ENCODE measurements around the gene TENM3. TPM values are rescaled to one million over a fixed set of nuclear protein-coding genes. Genes with fewer than 3 reads are reported as not detected.

The TENM3 gene
- total RNA-seq, 1 experiment from 2014 or later: 57.4 TPM

DNA sequence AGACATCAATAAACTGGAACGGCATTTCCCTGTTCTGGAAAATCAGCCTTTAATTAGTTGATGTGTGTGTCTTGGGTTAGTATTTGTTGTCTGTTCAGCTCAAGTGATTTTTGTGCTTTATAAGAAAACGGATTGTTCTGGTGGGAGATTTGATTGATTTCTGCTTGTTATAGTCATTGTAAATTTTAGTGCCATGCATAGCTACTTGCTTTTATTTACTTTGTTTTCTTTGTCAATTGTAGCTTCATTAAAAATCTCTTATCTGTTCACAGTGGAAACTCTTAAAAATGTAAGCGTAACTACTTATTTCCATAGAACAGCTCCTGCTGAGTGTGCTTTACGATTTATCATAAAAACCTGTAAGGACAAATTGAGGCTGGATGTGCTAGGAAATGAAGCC lies 253.2 kb downstream of the TENM3 start:
- H3K27ac ChIP-seq: no peak overlapping the region
- no peak overlapping the region for H3K4me3 ChIP-seq
- no peaks in the 10 kb centered on the region for H3K27me3 ChIP-seq
- no peak for DNase-seq
- H3K9me3 ChIP-seq (replicated peaks): no peaks in the 10 kb centered on the region
- no peaks in the 10 kb centered on the region for H3K36me3 ChIP-seq
- peaks cover 15% of the 10 kb centered on the region for H3K4me1 ChIP-seq

DNA sequence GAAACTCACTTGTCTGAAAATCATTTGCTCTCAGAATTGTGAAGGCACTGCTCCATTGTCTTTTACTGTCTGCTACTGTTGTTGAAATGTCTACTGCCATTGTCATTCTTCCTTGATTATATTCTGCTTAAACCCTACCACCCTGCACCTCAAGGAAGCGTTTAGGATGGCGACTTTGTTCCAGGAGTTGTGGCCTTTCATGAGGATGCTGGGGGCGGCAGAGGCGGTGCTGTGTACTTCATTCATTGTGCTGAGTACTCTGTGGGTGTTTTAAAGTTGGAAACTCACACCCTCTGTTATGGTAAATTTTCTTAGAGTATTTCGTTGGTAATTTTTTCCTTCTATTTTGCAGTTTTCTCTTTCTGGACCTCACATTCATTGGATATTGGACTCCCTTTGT lies 258.9 kb downstream of the TENM3 start:
- Histone ChIP-seq H3K4me1 (no peaks in the 10 kb centered on the region), H3K4me3 (no peak overlapping the region), H3K36me3 (no peaks in the 10 kb centered on the region), H3K9me3 (replicated peaks) (no peaks in the 10 kb centered on the region), H3K27me3 (no peaks in the 10 kb centered on the region), H3K27ac (no peak overlapping the region)
- no peak for DNase-seq

DNA sequence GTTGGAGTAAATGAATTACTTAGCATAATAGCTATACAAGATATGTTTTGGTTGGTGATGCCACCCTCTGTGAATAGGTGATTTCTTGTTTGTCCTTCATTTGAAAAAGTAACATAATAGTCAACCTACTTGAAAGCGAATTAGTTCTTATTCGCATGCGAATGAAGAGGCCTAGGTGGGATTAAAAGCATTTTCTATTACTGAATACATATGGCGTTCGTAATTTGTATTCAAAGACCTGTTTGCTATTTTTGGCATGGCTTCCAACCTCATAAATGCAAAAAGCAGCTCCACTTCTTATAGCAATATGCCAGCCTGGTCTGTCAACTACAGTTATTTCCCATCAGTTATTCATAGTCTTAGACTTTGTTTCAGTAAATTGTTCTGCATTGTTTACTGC lies 261.3 kb downstream of the TENM3 start:
- Histone ChIP-seq H3K4me1 (no peaks in the 10 kb centered on the region), H3K36me3 (no peaks in the 10 kb centered on the region), H3K27me3 (no peaks in the 10 kb centered on the region), H3K27ac (no peak overlapping the region), H3K9me3 (replicated peaks) (no peaks in the 10 kb centered on the region), H3K4me3 (no peak overlapping the region)
- DNase-seq: no peak

DNA sequence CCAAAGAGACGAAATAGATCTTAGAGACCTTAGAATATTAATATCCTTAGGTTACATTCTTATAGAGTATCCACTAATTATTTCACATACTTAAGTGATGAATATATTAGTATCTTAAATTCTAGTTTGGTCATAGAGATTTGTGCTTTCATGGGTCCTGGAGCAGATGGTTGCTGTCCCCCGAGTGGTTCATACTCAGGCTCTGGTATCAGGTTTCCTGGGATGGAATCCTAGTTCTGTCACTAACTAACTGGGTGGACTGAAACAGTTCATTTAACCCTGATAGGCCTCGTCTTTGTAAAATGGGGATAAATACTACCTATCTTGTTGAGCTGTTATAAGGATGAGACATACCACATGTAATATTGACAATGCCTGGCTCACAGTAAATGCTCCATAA lies 264.6 kb downstream of the TENM3 start:
- Histone ChIP-seq H3K4me3 (no peak overlapping the region), H3K36me3 (no peaks in the 10 kb centered on the region), H3K9me3 (replicated peaks) (no peaks in the 10 kb centered on the region), H3K27ac (no peak overlapping the region), H3K4me1 (no peaks in the 10 kb centered on the region), H3K27me3 (no peaks in the 10 kb centered on the region)
- DNase-seq: peak; percentile 5 to 37

DNA sequence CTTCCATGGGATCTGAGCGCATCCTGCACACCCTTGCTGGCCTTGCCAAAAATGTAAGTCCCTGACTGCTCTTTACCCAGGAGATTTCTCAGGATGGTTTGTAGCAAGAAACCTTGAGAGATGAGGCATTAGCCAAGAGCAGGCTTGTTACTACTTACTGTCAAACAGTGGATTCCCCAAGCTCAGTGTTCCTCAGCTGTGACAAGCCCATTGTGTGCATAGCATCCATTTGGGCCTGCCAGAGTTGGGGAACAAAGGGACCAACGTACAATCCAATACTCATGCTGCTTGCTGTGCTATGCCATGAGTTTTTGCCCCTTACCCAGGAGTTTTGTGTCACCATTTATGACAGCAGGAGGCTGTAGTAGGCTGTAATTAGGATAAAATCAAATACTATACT lies 267.6 kb downstream of the TENM3 start:
- DNase-seq: no peak
- Histone ChIP-seq H3K4me1 (no peaks in the 10 kb centered on the region), H3K27ac (no peak overlapping the region), H3K4me3 (no peak overlapping the region), H3K27me3 (no peaks in the 10 kb centered on the region), H3K36me3 (no peaks in the 10 kb centered on the region), H3K9me3 (replicated peaks) (no peaks in the 10 kb centered on the region)

DNA sequence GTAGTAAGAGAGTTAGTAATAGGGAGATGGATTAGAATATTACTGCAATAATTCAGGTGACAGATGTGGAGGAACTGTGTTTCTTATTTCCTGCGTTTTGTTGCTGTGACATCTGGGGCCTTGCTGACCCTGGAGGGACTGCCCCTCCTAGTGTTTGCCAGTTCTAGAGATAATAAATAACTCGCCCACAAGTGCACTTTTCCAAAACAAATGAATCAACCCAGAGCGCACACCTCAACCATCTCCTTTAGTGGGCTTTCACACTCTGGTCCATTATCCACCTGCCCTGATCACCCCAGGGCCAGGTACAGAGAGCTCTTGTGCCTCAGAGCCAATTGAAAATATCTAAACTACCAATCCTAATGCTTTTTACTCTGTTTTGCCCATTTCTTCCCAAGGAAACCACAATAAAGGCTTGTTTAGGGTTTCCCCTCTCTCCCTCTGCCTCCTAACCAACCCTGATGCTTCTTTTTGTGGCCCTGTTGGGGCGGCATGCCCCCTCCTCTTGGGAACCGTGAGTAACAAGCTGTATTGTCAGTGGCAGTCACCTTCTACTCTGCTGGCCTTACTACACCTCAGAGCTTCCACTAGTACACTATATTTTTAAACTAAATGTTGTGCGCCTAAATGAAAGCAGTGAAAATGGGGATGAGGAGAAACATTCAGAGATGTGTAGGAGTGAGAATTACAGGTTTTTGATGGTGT lies 270.5 kb downstream of the TENM3 start:
- Histone ChIP-seq H3K4me1 (no peaks in the 10 kb centered on the region), H3K27ac (no peak overlapping the region), H3K4me3 (no peak overlapping the region)

DNA sequence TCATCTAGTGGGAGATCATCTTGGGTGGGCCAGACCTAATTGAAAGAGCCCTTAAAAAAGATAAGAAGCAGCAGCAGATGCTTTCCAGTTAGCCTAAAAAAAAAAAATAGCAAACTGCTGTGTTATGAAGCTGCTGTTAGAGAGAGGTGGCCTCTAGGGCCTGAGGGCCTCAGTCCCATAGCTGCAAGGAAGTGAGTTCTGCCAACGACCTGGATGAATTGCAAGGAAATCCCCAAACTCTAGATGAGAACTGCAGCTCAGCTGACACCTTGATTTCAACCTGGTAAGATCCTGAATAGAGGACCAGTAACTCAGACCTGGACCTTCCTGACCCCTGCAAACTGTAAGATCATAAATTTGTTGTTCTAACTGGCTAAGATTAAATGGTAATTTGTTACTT lies 275.2 kb downstream of the TENM3 start:
- no peaks in the 10 kb centered on the region for H3K9me3 ChIP-seq (replicated peaks)
- H3K27ac ChIP-seq: no peak overlapping the region
- DNase-seq: peak; percentile 5 to 40
- no peaks in the 10 kb centered on the region for H3K4me1 ChIP-seq
- H3K36me3 ChIP-seq: no peaks in the 10 kb centered on the region
- H3K4me3 ChIP-seq: no peak overlapping the region
- no peaks in the 10 kb centered on the region for H3K27me3 ChIP-seq

More for the DNA sequence above, 270.5 kb downstream of the TENM3 start:
- H3K9me3 ChIP-seq (replicated peaks): no peaks in the 10 kb centered on the region
- H3K36me3 ChIP-seq: no peaks in the 10 kb centered on the region
- no peaks in the 10 kb centered on the region for H3K27me3 ChIP-seq
- DNase-seq: no peak

DNA sequence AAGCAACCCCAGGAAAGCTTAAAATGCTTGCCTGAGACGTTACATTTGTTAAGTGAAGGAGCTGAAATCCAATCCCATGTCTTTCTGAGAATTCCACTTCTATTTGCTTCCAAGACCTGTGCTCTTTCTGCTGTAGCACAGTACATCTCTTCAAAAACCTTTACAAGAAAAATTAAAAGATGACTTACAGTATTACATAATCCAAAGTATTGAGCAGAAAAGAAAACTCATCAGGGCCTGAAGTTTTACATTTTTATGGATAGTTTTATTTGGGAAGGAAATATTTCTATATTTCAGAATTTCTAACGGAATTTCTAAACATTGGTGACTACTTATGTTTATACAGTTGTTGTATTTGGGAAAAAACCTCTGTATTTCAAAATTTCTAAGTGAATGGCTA lies 276.3 kb downstream of the TENM3 start:
- Histone ChIP-seq H3K4me3 (no peak overlapping the region), H3K27ac (no peak overlapping the region), H3K36me3 (no peaks in the 10 kb centered on the region), H3K4me1 (no peaks in the 10 kb centered on the region), H3K27me3 (no peaks in the 10 kb centered on the region), H3K9me3 (replicated peaks) (no peaks in the 10 kb centered on the region)
- no peak for DNase-seq

DNA sequence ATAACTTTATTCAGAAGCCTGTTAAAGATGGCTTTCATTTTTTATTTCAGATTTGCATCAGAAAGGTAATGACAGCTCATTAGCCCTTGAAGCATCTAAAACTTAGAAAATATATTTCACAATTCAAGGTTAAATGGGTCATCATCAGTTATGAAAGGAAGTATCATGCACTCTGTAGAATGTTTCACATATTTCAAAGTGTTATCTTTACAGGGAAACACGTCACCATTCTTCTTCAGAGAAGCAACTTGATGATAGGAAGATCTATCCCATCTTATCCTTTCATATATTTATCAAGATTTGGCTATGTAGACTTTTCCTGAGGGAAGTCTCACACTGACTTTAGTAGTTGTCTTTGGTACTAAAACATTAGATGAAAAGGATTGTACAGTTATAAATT lies 277.8 kb downstream of the TENM3 start:
- DNase-seq: no peak
- no peaks in the 10 kb centered on the region for H3K27me3 ChIP-seq
- no peak overlapping the region for H3K4me3 ChIP-seq
- no peaks in the 10 kb centered on the region for H3K9me3 ChIP-seq (replicated peaks)
- no peak overlapping the region for H3K27ac ChIP-seq
- H3K36me3 ChIP-seq: no peaks in the 10 kb centered on the region
- no peaks in the 10 kb centered on the region for H3K4me1 ChIP-seq

DNA sequence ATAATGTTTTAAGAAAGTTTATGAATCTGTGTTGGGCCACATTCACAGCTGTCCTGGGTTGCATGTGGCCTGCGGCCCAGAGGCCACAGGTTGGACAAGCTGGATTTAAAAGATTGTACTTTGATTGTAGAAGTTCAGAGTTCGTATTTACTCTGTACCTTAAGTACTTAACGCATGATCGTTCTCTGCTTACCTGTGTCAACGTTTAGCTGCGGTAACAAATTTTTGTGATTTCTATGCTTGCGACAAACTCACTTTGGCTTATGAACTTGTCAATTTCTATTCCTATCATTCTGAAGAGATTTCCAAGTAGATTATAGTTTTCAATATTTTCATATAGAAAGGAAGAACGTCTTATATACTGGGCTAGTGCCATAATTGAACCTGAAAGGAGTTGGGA lies 285.6 kb downstream of the TENM3 start:
- no peak for DNase-seq
- Histone ChIP-seq H3K4me3 (no peak overlapping the region), H3K9me3 (replicated peaks) (no peaks in the 10 kb centered on the region), H3K4me1 (no peaks in the 10 kb centered on the region), H3K36me3 (no peaks in the 10 kb centered on the region), H3K27ac (no peak overlapping the region), H3K27me3 (no peaks in the 10 kb centered on the region)

DNA sequence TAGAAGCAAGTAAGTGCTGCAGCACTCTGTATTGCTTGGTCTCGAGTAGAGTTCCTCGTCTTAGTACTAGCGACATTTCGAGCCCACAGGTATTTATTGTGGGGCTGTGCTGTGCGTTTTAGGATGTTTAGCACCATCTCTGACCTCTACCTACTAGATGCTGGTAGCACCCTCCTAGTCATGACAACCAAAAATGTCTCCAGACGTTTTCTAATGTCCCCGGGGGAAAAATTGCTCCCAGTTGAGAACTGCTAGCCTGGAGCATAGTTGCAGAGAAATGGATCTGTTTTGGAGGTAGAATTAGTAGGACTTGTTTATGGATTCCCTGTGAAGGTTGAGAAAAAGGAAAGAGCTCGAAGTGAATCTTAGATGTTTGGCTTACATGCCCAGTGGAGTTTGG lies 287.2 kb downstream of the TENM3 start:
- H3K4me1 ChIP-seq: no peaks in the 10 kb centered on the region
- DNase-seq: no peak
- H3K27ac ChIP-seq: no peak overlapping the region
- H3K4me3 ChIP-seq: no peak overlapping the region
- H3K9me3 ChIP-seq (replicated peaks): no peaks in the 10 kb centered on the region
- no peaks in the 10 kb centered on the region for H3K27me3 ChIP-seq
- H3K36me3 ChIP-seq: no peaks in the 10 kb centered on the region

DNA sequence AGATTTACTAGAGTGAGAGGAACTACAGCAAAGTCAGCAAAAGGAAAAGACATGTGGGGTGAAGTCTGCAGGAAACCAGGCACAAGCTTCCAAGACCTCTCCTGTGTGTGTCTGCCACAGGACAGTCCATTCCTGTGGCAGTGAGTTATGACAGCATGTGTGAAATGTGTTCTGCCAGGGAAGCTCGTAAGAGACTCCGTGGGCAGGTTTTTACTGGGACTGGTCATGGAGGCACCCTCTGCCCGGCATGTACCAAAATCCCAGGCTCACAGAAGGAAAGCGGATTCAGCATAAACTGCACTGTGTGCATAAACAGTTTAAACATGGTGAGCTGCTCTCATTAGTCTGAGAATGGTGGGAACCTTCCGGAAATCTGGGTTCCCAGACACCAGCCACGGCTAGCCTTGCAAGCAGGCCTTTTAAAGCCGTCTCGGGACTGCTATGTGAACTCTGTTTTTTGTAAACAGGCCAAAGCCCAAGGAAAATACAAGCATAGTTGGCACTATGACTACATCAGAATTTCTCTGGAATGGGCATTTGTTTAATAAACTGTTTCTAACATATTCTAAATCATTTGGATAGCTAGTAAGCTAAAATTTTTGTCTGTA lies 288.5 kb downstream of the TENM3 start:
- DNase-seq: no peak
- Histone ChIP-seq H3K9me3 (replicated peaks) (no peaks in the 10 kb centered on the region), H3K27ac (no peak overlapping the region), H3K4me3 (no peak overlapping the region), H3K36me3 (no peaks in the 10 kb centered on the region), H3K27me3 (no peaks in the 10 kb centered on the region), H3K4me1 (no peaks in the 10 kb centered on the region)

DNA sequence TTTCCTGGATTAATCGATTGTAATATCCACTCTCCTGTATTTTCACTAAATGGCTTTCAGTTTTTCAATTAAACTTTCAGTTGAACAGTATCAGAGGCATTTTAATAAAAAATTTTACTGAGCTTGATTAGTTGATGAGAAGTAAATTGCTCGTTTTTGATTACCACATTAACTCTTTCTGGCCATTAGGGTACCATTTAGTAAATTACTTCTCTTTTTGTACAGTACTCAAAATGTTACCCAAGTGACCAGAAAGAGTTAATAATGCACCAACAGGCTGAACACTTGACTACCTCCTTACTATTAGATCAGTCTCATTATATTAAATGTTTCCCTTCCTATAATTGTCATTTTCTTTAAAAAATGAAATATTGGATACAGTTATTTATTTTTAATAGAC lies 289.2 kb downstream of the TENM3 start:
- no peak overlapping the region for H3K27ac ChIP-seq
- no peaks in the 10 kb centered on the region for H3K4me1 ChIP-seq
- H3K36me3 ChIP-seq: no peaks in the 10 kb centered on the region
- H3K9me3 ChIP-seq (replicated peaks): no peaks in the 10 kb centered on the region
- no peaks in the 10 kb centered on the region for H3K27me3 ChIP-seq
- H3K4me3 ChIP-seq: no peak overlapping the region
- no peak for DNase-seq

DNA sequence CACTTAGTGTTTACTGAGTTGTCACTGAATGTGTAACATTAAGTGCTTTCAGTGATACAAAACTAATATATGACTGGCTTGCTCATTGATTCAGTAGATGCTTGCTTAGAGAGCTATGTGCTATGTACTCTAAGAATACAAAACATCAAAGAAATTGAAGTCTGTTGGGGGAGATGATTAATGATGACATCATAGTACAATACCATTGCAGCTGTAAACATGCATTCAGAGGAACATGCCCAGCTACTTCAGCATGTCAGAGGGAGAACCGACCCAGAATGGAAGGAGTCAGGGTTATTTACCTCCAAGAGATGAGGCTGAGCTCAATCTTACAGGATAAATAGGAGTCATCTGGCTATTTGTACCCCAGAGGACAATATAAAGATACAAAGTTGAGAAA lies 290.8 kb downstream of the TENM3 start:
- H3K9me3 ChIP-seq (replicated peaks): no peaks in the 10 kb centered on the region
- no peaks in the 10 kb centered on the region for H3K27me3 ChIP-seq
- H3K4me1 ChIP-seq: no peaks in the 10 kb centered on the region
- H3K27ac ChIP-seq: no peak overlapping the region
- H3K36me3 ChIP-seq: no peaks in the 10 kb centered on the region
- DNase-seq: no peak
- no peak overlapping the region for H3K4me3 ChIP-seq

DNA sequence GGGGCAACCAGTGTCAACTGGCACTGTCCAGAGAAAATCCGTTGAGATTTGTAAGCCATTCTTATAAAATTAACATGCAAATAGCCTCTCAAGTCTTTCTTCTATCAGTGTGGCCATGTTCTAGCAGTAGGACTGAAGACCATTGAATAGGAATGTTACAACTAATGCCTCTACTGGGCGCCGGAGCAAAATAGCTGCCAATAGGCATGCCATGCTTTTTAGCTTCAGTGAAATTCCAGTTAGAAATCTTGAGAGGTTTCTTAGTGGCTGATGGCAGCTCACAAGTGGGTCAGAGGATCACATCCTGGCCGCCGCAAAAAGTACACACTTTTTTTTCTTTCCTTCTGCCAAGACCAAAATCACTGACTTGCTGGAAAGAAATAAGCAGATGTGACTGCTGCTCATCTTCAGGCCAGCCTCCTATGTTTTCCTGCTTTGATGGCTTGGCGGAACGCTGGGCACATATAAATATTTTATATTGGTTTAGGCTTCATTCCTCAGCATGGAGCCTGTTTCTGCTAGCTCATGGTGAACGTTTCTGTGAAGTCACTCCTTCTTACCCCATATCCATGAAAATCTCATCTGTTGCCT lies 293.1 kb downstream of the TENM3 start:
- Histone ChIP-seq H3K27me3 (no peaks in the 10 kb centered on the region), H3K27ac (no peak overlapping the region), H3K4me3 (no peak overlapping the region), H3K4me1 (no peaks in the 10 kb centered on the region), H3K36me3 (no peaks in the 10 kb centered on the region), H3K9me3 (replicated peaks) (no peaks in the 10 kb centered on the region)
- no peak for DNase-seq
